Mammary epithelial cell (primary cell): ENCODE results near the gene HS3ST3B1.

Experiments
- CTCF ChIP-seq, 2 donors: IDR thresholded peaks in 1 of 2; conservative IDR thresholded peaks in 1 of 2; 2 replicates each; pipeline ENCODE4 v1.5.1; 2011 to 2012; ENCODE audit warnings: inconsistent platforms in 2 of 2, low read length in 2 of 2, mild to moderate bottlenecking in 2 of 2, control low read depth in 1 of 2, low read depth in 1 of 2; ENCODE audit not compliant: insufficient read depth in 1 of 2; ENCODE audit errors: extremely low read depth in 1 of 2
- EZH2 ChIP-seq: IDR thresholded peaks from 2 replicates; pipeline ENCODE4 v1.6.1; 2012; ENCODE audit warnings: low read length, inconsistent platforms, borderline replicate concordance

- no peak for TF ChIP-seq CTCF (conservative IDR thresholded peaks at IDR 0.05 in 1 of 2, IDR thresholded peaks at IDR 0.05 in 1 of 2; ENCODE audit: extremely low read depth in 1 of 2, insufficient read depth in 1 of 2, low read depth in 1 of 2, low read length in 2 of 2)
- TF ChIP-seq EZH2, result no peak
Observed at GRCh38 chr17:14374268-14374667, 73.4 kb downstream of the HS3ST3B1 start.
